Skeletal muscle cell (primary cell): Measurements from ENCODE around the gene PDXP.
"Not testable (repeated sequence)": the region's sequence is repeated elsewhere in the genome, so short reads cannot be mapped to it uniquely, and the experiment has no call there.

Experiments used
- DNase-seq: peaks from one replicate; pipeline ENCODE4 v3.0.0-alpha.2; 2010; ENCODE audit warnings: low read depth
- H3K4me3 ChIP-seq: 2 replicates; pipeline ENCODE4 v1.5.1; 2011; ENCODE audit warnings: low read depth, mild to moderate bottlenecking, control low read depth, low read length, moderate library complexity

The PDXP gene, protein sequence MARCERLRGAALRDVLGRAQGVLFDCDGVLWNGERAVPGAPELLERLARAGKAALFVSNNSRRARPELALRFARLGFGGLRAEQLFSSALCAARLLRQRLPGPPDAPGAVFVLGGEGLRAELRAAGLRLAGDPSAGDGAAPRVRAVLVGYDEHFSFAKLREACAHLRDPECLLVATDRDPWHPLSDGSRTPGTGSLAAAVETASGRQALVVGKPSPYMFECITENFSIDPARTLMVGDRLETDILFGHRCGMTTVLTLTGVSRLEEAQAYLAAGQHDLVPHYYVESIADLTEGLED

DNA sequence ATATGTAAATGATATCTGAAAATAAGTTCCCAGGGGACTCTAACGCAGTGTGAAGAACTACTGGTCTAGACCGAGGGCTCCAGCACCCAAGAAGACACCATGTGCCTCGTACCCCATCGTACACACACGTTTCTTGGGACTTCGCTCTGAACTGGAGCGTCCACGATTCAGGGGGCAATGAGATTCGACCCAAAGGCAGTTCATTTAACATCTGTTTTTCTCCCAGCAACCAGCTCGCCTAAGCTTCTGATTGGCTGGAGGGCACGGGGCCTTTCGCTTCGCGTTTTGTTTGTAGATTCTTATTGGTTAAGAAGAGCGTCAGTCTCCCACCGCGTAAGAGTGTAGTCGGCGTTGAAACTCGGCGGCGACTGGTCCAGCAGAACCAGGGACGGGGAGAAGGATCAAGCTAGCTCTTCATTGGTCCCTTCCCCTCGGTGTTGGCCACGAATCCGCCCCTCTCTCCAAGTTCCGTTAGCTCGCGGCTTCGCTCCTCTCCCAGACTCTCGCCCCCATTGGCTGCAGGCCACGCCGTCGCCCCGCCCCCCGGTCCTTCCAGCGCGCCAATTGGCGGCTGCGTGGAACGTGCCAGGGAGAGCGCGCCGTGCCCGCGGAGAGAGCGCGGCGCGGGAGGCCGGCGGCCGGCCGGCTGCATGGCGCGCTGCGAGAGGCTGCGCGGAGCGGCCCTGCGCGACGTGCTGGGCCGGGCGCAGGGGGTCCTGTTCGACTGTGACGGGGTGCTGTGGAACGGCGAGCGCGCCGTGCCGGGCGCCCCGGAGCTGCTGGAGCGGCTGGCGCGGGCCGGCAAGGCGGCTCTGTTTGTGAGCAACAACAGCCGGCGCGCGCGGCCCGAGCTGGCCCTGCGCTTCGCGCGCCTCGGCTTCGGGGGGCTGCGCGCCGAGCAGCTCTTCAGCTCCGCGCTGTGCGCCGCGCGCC lies at the start of gene PDXP:
PDXP (plus strand) TSS at position 591 of the 933 bp plus-strand sequence; CDS start at position 651, 60 bp downstream.
- DNase-seq = peak; percentile 100

DNA sequence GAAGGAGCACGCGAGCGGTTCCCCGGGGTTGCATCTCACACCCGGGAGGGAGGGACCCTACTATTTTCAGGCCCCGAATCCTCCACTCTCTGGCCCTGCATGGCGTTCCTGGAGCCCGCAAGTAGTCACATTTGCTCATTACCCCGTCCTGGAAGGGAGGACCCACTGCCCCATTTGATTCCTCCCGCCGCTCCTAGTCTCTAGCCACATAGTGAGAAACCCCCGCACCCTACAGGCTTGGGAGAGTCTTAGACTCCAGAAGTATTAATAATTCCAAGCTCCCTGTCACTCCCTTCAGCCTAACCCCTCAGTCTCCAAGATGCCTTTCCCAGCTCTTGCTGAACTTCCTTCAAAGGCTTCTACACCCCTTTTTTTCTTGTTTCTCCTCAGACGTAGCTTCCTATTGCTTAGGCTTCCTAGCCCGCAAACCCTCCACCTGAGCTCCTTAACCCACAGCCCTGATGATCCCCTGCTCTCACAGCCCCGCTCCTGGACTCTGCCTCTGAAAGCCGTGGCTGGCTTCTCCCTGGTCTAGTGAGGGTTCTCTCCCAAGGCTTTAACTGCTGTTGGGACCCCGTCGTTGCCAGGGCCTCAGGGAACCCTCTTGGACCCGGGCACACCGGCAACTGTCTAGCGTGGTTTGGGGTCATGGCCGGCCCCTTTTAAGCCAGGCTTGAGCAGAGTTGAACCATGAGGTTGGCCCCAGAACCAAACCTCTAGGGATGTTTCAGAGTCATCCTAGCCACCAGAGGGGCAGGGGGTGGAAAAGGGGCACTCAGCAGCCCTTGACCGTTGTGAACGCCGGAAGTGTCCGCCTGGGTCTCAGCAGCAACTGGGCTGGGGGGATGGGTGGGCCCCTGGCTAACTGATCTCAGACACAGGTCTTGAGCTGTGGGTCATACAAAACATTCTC lies 49.0 kb upstream of the PDXP start:
- DNase-seq = no peak

More for the DNA sequence above, at the start of gene PDXP:
- H3K4me3 ChIP-seq = peak within 1 kb of the TSS; percentile 76

DNA sequence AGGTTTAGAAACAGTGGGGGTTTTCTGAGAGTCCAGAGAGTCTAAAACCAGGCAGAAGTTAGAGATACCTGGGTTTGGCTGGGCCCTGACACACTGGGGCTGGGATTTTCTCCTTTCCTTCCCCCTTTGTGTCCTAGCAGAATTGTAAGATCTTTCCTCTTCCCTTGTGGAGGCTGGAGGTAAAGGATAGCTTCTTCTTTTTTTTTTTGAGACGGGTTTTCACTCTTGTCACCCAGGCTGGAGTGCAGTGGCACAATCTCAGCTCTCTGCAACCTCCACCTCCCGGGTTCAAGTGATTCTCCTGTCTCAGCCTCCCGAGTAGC lies 48.4 kb upstream of the PDXP start:
- H3K4me3 ChIP-seq = peak overlapping the region; percentile 81
- DNase-seq = not testable (repeated sequence)

More for the DNA sequence above, 49.0 kb upstream of the PDXP start:
- peak overlapping the region; percentile 81 for H3K4me3 ChIP-seq

DNA sequence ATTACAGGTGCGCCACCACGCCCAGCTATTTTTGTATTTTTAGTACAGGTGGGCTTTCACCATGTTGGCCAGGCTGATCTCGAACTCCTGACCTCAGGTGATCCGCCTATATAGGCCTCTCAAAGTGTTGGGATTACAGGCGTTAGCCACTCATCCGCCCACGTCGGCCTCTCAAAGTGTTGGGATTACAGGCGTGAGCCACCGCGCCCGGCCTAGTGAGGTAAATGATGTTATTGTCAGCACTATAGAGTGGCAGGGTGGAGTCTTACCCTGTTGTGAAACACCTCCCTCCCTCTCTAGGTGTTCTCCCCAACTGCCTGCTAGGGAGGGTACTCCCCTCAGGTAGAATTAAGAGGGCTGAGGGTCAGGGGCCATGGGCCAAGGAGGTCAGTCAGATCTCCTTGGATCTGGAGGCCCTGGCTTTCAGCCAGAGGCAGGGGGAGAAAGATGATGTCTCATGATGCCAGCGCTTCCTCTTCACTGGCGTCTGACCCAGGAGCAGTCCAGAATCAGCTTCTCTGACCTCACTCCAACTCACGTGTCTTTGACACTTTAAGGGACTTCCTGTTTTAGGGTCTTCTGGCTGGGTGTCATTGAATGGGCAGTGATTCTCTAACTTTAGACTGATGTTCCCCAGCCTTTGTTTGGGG lies 47.9 kb upstream of the PDXP start:
- H3K4me3 ChIP-seq = no peak overlapping the region
- no peak for DNase-seq

DNA sequence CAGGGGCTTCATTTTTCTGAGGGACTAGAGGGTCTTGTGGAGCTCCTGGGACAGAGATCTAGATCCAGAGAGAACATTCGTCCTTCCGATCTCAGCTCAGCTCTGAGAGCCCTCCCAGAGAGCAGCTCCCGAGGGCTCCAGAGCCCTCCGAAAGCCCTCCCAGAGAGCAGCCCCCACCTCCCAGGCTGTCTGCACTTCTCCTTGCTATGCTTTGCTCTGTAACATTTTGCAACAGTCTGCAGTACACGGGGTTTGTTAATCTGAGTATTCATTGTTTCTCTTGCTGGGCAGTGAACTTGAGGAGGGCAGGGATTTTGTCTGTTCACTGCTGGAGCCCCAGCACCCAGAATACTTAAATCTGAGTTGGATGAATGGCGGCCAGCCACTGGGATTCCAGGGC lies 47.3 kb upstream of the PDXP start:
- H3K4me3 ChIP-seq = no peak overlapping the region
- DNase-seq = no peak

DNA sequence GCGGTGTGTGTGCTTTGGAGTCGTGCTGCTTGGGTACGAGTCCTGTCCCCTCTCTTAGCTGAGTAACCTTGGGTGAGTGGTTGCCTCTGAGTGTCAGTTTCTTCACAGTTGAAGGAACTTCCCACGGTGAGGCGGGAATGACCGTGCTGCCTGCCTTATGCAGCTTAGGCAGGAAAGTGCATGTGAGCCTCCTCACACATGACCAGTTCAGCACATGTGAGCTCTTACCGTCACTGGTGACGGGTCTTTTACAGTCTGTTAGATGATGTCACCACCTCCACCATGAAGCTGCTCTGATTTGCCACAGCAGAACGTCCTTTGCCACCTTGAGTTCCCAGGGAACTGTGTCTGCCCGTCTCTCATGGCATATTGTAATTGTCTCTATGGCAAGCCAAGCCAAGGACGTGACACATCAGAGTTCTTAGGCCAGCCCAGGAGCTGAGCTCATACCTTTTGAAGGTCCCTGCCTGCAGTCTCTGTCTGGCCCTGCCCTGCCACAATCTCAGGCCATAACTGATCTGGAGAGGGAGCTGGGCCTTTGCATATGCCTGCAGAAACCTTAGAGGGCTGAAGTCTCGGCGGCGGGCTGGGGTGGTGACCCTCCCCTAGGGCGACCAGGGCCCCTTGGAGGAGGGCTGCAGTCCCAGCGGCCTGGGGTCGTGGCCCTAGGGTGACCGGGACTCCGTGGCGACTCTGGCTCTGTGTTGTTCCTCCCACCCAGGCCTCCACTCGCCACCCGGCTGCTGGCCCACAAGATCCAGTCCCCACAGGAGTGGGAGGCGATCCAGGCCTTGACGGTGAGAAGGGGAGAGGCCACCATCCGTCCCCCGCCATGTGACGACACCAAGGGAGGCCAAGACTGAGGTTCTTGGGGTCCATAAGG lies 42.1 kb upstream of the PDXP start:
- no peak overlapping the region for H3K4me3 ChIP-seq
- DNase-seq = no peak

DNA sequence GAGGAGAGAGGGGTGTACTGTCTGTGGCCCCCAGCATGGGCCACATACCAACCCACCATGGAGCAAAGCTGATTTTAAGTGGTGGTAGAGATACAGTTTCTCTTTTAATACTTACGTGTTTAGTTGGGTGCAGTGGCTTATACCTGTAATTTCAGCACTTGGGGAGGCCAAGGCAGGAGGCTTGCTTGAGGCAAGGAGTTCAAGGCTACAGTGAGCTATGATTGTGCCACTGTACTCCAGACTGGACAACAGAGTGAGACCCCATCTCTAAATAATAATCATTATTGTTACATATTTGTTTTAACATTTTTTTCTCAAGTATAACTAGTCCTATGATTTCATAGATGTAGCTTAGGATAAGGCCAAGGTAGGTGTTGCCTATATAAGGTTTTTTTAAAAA lies 41.1 kb upstream of the PDXP start:
- no peak overlapping the region for H3K4me3 ChIP-seq
- DNase-seq = no peak

DNA sequence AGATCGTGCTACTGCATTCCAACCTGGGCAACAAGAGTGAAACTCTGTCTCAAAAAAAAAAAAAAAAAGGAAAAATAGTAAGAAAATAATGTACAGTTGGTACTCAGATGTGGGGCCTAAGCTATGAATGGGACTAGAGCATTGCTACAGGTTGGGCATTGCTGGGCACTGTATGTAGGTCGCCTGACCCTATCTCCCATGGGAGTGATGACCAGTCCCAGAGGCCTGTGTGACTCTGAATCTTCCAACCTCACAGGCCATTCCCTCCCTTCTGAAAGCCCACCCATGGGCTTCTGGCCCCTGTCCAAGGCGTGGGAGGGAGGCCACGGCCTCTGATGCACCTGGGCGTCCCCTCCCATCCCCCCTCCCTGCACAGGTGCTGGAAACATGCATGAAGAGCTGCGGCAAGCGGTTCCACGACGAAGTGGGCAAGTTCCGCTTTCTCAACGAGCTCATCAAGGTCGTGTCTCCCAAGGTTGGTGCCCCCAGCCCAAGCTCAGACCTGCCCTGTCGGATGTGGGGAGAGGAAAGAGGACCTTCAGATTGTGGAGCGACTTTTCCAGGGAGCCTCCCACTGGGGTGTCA lies 40.4 kb upstream of the PDXP start:
- H3K4me3 ChIP-seq = no peak overlapping the region

DNA sequence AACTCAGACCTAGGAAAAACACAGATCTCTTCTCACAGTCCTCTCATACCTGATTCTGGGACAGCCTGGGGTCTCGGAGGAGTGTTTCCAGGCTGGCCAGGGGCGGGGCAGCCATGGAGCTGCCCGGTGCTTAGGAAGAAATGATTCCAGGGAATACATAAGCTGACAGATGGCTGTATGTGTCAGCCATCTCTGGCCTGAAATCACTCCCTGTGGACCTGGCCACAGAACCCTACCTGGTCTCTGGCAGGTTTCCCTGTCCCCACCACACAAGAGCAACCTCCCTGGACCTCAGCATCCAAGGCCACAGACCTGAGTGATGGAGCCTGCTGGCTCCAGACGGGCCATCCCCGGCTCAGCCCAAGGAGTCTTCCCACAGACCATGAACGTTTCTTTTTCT lies 39.8 kb upstream of the PDXP start:
- no peak overlapping the region for H3K4me3 ChIP-seq
- no peak for DNase-seq

More for the DNA sequence above, 40.4 kb upstream of the PDXP start:
- no peak for DNase-seq

DNA sequence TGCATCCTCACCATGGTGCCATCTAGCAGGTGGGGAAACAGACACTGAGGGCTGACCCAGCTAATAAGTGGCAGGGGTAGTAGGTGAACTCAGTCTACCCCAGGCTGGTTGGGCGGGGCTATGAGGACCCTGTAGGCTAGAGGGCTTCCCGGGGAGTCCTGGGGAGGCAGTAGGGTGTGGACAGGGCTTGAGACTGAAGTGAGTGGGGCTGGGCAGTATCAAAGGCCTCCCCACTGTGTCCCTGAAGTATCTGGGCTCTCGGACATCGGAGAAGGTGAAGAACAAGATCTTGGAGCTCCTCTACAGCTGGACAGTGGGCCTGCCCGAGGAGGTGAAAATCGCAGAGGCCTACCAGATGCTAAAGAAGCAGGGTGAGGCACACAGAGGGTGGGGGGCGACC lies 38.5 kb upstream of the PDXP start:
- DNase-seq = no peak
- no peak overlapping the region for H3K4me3 ChIP-seq

DNA sequence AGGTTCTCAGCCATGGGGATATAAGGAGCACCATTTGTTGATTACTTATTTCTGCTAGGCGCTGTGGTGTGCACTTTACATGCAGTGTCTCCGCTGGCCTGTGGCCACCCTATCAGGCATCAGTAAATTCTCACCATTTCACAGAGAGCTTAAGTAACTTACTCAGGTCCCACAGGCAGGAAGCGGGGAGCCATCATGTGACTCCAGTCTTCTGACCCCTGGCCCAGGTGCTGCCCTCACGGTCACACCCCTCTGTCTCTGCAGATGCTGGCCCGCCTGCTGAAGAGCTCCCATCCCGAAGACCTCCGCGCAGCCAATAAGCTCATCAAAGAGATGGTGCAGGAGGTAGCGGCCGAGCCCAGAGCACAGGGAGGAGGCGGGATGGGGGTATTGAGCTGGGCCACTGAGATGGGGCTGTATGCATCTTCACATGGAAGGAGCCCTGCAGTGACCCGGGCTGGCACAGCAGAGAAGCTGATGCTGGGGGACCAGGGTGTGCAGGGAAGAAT lies 37.1 kb upstream of the PDXP start:
- H3K4me3 ChIP-seq = no peak overlapping the region
- no peak for DNase-seq

DNA sequence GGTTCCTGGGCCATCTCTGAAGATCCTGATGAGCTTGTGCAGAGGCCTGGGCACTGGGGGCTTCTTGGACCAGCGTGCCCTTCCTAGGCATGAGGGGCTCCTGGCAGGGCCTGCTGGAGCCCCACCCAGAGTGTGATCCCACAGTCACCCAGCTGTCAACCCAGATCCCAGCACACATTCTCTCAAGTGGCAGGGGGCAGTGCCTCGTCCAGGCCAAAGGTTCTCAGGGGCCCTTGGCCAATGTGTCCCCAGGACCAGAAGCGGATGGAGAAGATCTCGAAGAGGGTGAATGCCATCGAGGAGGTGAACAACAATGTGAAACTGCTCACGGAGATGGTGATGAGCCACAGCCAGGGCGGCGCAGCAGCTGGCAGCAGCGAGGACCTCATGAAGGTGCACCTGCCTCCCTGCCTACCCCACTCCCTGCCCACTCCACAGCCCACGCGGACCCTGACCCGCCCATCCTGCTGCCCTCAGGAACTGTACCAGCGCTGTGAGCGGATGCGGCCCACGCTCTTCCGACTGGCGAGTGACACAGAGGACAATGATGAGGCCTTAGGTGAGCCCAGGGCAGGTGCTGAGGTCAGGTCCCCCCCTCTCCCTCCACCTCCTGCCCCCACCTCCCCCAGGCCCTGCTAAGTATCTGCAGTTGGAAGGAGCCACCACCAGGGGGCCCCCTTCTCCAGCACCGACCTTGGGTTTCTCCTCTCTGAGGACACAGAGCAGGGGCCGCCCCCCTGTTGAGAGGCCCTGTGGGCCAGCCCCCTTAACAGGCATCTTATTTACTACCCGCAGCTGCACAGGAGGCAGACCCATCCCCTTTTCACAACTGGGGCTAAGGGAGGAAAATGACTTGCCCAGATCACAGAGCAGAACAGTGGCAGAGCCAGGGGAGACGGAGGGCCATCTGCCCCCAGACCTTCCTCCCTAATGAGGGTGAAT lies 35.2 kb upstream of the PDXP start:
- DNase-seq = no peak

DNA sequence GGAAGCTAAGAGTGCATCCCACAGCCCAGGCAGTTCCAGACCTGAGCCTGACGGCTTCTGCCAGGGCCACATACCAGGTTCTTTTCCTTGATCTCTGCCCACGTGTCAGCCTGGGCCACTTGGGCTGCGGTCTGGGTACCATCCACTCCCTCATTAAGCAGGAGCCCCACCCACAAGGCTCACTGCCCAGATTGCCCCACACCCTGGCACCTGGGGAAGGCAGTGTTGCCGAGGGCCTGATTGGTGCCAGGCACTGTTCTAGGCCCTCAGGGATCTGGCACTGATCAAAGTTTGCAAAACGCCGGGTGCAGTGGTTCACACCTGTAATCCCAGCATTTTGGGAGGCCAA lies 34.5 kb upstream of the PDXP start:
- H3K4me3 ChIP-seq = no peak overlapping the region
- DNase-seq = no peak

More for the DNA sequence above, 35.2 kb upstream of the PDXP start:
- H3K4me3 ChIP-seq = no peak overlapping the region

DNA sequence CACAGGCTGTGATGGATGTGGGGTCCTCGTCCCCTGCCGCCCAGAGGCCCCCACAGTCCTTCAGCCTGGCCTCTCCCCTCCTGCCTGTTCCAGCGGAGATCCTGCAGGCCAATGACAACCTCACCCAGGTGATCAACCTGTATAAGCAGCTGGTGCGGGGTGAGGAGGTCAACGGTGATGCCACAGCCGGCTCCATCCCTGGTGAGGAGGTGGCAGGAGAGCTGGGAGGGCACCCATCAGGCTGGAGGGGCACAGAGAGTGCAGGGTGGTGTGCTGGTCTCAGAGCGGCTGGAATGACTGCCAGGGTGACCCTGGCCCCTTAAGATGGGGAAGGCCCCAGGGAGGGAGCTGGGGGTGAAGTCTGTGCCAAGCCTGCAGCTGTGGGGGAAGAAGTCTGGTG lies 33.6 kb upstream of the PDXP start:
- H3K4me3 ChIP-seq = no peak overlapping the region
- DNase-seq = no peak

DNA sequence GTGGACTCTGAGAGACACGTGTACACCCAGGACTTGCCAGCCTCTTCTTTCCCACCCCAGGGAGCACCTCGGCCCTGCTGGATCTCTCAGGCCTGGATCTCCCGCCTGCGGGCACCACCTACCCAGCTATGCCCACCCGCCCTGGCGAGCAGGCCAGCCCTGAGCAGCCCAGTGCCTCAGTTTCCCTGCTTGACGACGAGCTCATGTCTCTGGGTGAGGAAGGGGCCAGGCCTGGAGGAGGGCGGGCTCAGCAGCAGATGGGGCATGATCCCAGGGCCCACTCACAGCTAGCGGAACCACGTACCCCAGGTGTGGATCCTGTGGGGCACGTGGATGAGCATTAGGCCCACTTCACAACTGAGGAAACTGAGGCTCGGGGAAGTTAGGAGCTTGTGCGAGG lies 32.8 kb upstream of the PDXP start:
- DNase-seq = no peak
- no peak overlapping the region for H3K4me3 ChIP-seq

DNA sequence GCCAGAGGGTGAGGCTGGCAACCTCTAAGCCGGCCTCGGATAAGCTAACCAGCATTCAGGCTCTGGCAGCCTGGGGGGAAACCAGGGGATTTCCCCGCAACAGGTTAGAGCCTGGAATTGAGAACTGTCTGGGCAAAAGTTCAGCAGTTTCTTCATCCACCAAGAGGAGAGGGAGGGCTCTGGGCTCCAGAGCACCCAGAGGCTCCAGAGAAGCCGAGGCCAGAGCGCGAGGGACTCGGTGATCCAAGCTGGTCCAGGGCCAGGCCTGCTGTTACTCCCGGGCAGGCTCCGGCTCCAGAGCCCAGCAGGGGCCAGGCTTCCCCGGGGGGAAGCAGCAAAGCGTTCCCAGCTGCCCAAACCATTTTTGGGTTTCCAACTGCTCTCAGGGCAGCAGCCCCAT lies 32.4 kb upstream of the PDXP start:
- H3K4me3 ChIP-seq = no peak overlapping the region
- DNase-seq = no peak

DNA sequence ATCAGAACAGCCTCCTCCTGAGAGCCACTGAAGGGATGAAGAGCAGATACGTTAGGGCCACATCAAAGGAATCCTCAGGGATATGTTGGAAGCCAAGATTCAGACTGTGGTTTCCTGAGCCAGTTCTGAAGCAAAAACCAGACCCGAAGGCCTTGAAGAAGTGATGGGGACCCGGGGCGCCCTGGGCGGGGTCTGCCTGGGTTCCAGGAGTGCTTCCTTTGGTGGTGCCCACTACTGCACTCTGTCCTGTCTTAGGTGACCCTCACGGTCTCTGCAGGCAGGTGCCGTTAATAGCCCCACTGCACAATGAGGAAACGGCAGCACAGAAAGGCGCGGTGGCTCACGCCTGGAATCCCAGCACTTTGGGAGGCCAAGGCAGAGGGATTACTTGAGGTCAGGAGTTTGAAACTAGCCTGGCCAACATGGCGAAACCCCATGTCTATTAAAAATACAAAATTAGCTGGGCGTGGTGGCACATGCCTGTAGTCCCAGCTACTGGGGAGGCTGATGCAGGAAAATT lies 31.9 kb upstream of the PDXP start:
- no peak for DNase-seq
- H3K4me3 ChIP-seq = no peak overlapping the region
